ENCODE data around the gene PRIMA1.

- TF ChIP-seq CTCF (IDR thresholded peaks at IDR 0.05; ENCODE audit: low read length) (no peak), EZH2 (IDR thresholded peaks at IDR 0.05; ENCODE audit: borderline replicate concordance, low read length) (no peak)
Measured at GRCh38 chr14:93676416-93676958, 111.8 kb downstream of the PRIMA1 start.
